NOMO-1 treated with dmso at 0.1 percent for 144 hours (cell line): Measurements from ENCODE around the gene RBM34.
A peak's percentile ranks its signal among the peaks of the same experiment; 100 is the strongest.

Experiments
- DNase-seq: peaks from one replicate; lab custom pipeline; 2025; ENCODE audit not compliant: unreplicated experiment; lab: John Stamatoyannopoulos, UW

The RBM34 gene

GRCh38 chr1:235156740-235157139, 4.3 kb downstream of the RBM34 start:
- no peak for DNase-seq

GRCh38 chr1:235156265-235156664, 4.8 kb downstream of the RBM34 start:
- DNase-seq: no peak

- no peak for DNase-seq
Observed at GRCh38 chr1:235152235-235152634, 8.8 kb downstream of the RBM34 start.

GRCh38 chr1:235151033-235151432, 10.0 kb downstream of the RBM34 start:
- no peak for DNase-seq

DNA sequence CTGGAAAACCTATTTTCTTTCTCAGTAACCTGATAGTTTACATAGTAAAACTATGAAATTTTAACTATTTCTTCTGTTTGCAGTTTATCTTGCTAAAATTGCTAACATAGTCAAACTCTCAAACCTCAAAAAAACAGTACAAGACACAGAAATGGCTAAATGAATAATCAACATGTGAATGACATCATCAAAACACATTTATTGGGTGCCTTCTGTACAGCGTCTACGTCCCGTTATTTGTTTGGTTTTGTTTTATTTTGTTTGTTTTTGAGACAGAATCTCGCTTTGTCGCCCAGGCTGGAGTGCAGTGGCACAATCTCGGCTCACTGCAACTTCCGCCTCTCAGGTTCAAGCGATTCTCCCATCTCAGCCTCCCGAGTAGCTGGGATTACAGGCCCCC, 11.2 kb downstream of the RBM34 start:
- no peak for DNase-seq

DNA sequence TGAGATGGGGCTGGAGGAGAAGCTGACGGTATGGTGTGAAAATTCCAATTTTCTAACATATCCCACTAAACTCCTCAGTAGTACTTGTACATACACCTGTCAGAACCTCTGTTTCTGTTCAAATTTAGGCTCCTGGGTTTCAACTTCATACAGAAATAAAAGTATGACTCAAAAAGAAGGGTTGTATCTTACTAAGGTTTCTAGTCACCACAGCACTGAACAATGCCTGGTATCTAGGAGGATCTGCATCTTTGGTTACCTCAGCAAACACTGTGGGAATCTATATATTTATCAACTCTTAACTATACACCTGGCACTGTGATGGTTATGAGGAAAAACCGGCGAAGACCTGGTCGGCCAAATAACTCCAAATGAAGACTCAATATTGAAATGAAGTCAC, 13.8 kb downstream of the RBM34 start:
- no peak for DNase-seq

GRCh38 chr1:235145639-235146038, 15.4 kb downstream of the RBM34 start:
- DNase-seq: no peak

DNA sequence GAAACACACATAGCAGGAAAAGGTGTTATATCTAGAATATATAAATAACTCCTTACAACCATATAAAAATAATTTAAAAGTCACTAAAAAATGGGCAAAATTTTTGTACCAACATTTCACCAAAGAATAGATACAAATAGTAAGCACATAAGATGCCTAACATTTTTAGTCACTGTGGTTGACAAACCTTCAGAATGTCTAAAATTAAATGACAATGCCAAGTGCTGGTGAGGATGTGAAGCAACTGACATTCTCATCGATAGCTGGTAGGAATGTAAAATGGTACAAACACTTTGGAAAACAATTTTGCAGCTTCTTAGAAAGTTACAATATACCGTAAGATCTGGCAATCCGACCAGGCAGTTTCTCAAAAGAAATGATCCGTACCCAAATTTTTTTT, 18.1 kb downstream of the RBM34 start:
- DNase-seq: no peak

DNA sequence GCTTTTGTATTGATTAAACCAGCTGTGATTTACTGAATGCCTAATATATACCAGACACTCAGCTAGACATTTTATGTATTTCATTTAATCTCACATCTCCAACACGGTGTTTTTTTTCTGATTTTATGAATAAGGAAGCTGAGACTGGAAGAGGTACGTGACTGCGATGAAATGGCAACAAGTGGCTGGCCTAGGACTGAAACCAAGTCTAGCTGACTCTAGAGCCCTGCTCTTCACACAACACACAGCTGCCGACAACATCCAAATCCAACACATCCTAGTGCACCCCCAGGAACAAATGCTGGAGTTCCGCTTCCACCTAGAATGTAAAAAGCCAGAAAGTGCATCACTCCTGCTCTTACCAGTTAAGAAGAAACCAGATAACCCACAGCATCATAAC, 21.7 kb downstream of the RBM34 start:
- DNase-seq: no peak

GRCh38 chr1:235138821-235139220, 22.2 kb downstream of the RBM34 start:
- DNase-seq: no peak

GRCh38 chr1:235136111-235136510, 24.9 kb downstream of the RBM34 start:
- DNase-seq: no peak

GRCh38 chr1:235134171-235134570, 26.9 kb downstream of the RBM34 start:
- no peak for DNase-seq

- DNase-seq: no peak
Observed at GRCh38 chr1:235133086-235133485, 28.0 kb downstream of the RBM34 start.

GRCh38 chr1:235131961-235132360, 29.1 kb downstream of the RBM34 start:
- DNase-seq: no peak

DNA sequence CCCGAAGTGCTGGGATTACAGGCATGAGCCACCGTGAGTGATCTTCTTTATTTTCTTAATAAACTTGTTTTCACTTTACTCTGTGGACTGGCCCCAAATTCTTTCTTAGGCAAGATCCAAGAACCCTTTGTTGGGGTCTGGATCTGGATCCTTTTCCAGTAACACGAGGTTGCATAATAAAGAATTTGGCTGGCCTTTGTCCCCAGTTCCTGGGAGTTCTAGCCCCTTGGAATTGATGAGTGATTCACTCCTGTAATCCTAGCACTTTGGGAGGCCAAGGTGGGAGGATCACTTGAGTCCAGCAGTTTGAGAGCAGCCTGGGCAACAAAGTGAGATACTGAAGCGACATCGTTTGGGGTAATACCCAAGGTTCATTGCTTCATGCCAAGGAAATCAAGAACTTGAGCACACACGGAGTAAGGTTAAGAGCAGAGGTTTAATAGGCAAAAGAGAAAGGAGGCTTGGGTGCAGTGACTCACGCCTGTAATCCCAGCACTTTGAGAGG, 30.2 kb downstream of the RBM34 start:
- no peak for DNase-seq

DNA sequence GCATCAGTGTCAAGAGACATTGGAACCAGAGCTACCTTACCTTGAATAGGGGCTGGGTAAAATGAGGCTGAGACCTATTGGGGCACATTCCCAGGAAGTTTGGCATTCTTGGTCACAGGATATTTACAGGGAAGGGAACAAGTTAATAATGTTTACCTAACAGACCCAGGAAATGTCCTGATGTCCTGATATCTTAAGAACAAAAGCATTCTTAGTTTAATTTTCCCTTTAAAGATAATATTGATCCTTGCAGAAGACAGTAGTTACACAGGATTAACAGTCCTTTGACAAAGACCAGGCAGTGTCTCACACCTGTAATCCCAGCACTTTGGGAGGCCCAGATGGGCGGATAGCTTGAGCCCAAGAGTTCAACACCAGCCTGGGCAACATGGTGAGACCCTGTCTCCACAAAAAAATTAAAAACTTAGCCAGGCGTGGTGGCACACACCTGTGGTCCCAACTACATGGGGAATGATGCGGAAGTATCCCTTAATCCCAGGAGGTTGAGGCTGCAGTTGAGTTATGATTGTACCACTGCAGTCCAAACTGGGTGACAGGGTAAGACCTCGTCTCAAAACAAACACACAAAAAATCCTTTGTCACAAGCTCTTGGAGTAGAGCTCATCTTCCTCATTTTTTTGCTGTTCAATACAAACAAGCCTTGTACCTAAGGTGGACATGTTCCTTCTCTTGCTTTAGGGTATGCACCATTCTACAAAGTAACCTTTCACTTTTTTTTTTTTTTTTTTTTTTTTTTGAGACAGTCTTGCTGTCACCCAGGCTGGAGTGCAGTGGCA, 31.1 kb downstream of the RBM34 start:
- DNase-seq: no peak

DNA sequence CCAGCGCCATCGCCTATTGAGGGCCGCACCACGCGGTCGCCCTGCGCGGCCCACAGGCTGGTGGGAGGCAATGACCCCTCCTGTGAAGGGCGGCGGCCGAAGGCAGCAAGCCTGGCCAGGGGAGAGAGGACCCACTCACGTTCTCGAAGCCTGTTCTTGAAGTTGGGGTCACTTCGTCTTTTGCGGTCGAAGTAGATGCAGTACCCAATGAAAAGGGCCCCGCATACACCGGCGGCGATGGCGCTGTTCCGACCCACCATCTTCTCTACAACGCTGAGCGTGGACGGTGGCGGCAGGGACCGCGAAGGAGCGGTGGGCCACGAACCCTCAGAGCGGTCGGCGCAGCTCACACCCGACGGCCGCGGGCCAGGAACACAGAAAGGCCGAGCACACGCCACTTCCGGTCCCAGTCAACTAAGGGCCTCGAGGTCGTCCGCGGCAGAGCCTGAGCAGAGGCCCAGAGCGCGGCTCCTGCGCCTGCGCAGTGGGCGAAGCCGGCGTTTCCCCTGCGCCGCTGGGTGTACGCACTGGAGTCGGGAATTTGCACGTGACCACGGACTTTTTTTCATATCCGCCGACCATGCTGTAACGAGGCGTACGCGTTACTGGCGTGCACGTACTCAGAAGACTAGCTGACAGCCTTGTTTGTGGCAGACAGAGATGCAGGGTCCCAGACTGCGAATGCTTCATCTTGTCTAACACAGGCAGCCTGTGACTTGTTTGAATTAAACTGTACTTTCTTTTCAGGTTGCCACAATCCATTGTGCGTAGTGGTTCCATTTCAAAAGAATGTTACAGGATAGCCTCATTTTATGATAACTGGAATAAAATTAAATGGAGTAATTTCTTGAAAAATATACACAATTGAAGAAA, 32.4 kb downstream of the RBM34 start, which contains the start of gene TOMM20:
Gene TOMM20 (minus strand): TSS at position 382 of the 873 bp plus-strand sequence. CDS start 122 bp downstream, at position 260.
- peak; percentile 97 for DNase-seq

DNA sequence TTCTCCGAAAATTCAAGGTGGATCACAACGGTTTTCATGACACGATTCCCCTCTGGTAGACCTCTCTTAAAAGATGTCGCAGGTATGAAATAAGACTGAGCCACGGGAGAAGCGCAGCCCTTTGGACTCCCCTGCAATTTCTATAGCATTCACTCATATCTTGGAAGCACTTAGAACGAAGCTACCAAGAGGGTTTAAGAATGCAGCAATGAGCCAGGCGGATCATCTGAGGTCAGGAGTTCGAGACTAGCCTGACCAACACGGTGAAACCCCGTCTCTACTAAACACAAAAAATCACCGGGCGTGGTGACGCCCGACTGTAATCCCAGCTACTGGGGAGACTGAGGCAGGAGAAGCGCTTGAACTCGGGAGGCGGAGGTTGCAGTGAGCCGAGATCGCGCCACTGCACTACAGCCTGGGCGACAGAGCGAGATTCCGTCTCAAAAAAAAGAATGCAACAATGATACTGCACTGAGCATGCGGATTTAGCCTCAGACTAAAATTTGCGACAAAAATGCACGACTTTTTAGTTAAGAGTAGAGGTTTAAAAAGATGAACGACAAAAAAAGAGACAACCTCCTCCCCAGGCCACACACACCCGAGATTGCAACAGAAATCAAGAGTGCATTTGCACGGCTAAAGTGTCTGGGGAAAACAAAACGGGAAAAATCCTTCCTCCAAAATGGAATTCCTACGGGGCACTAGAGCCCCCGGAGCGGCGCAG, 33.2 kb downstream of the RBM34 start:
- DNase-seq: no peak

GRCh38 chr1:235127203-235127602, 33.8 kb downstream of the RBM34 start:
- no peak for DNase-seq

- no peak for DNase-seq
Observed at GRCh38 chr1:235124665-235125064, 36.4 kb downstream of the RBM34 start.

DNA sequence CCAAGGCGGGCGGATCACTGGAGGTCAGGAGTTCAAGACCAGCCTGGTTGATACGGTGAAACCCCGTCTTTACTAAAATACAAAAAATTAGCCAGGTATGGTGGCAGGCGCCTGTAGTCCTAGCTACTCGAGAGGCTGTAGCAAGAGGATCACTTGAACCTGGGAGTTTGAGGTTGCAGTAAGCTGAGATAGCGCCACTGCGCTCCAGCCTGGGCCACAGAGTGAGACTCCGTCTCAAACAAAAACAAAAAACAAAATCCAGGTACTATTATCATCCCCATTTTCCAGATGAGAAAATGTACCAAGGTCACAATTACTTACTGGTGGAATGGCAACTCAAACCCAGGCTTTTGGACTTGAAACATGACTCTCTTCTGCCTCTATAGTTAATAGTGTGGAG, 36.9 kb downstream of the RBM34 start:
- no peak for DNase-seq
